SJCRH30 (cell line): ENCODE data around the gene RBMS3. TPM values are rescaled to one million over a fixed set of nuclear protein-coding genes. Genes with fewer than 3 reads are reported as not detected.

Experiments used
- DNase-seq, 2 experiments: peaks; one replicate each; pipeline ENCODE4 v3.0.0-alpha.2; 2015 to 2020
- H3K27ac ChIP-seq: fragments of 250-450 bp; sonication (Bioruptor Pico); 2 replicates; pipeline ENCODE4 v1.5.1; 2020; ENCODE audit warnings: mild to moderate bottlenecking, moderate library complexity
- H3K27me3 ChIP-seq: fragments of 250-450 bp; sonication (Bioruptor Pico); 2 replicates; pipeline ENCODE4 v1.5.1; 2020; ENCODE audit warnings: mild to moderate bottlenecking, moderate library complexity
- H3K36me3 ChIP-seq: fragments of 250-450 bp; sonication (Bioruptor Pico); 2 replicates; pipeline ENCODE4 v1.5.1; 2020; ENCODE audit warnings: mild to moderate bottlenecking, moderate library complexity
- H3K4me1 ChIP-seq: fragments of 250-450 bp; sonication (Bioruptor Pico); 2 replicates; pipeline ENCODE4 v1.5.1; 2020; ENCODE audit warnings: mild to moderate bottlenecking, moderate library complexity
- H3K4me3 ChIP-seq: fragments of 250-450 bp; sonication (Bioruptor Pico); 2 replicates; pipeline ENCODE4 v1.5.1; 2020; ENCODE audit warnings: mild to moderate bottlenecking, moderate library complexity
- H3K9me3 ChIP-seq: fragments of 250-450 bp; sonication (Bioruptor Pico); replicated peaks from 2 replicates; pipeline ENCODE4 v1.5.1; 2020; ENCODE audit warnings: mild to moderate bottlenecking, moderate library complexity
- total RNA-seq: library from RNA; depleted of rRNA; stranded (reverse); fragments of >200 nt; shearing (Covaris generic); gene quantifications from 2 replicates; pipeline ENCODE4 v1.2.3, GENCODE V29; 2014

The RBMS3 gene
- total RNA-seq, 1 experiment from 2014 or later = 9.5 TPM

GRCh38 chr3:29614954-29615353, 334.1 kb downstream of the RBMS3 start:
- Histone ChIP-seq H3K4me1 (no peaks in the 10 kb centered on the region), H3K27ac (no peak overlapping the region), H3K36me3 (no peaks in the 10 kb centered on the region), H3K9me3 (no peaks in the 10 kb centered on the region), H3K27me3 (no peaks in the 10 kb centered on the region), H3K4me3 (no peak overlapping the region)
- DNase-seq = no peak

- Histone ChIP-seq H3K4me3 (no peak overlapping the region), H3K27me3 (no peaks in the 10 kb centered on the region), H3K27ac (no peak overlapping the region), H3K9me3 (no peaks in the 10 kb centered on the region), H3K36me3 (no peaks in the 10 kb centered on the region), H3K4me1 (no peaks in the 10 kb centered on the region)
- no peak for DNase-seq
Observed at GRCh38 chr3:29618395-29619282, 337.8 kb downstream of the RBMS3 start.

GRCh38 chr3:29619676-29620075, 338.8 kb downstream of the RBMS3 start:
- Histone ChIP-seq H3K4me3 (no peak overlapping the region), H3K9me3 (no peaks in the 10 kb centered on the region), H3K4me1 (no peaks in the 10 kb centered on the region), H3K36me3 (no peaks in the 10 kb centered on the region), H3K27ac (no peak overlapping the region), H3K27me3 (no peaks in the 10 kb centered on the region)
- no peak for DNase-seq

- H3K36me3 ChIP-seq = no peaks in the 10 kb centered on the region
- no peaks in the 10 kb centered on the region for H3K27me3 ChIP-seq
- H3K27ac ChIP-seq = no peak overlapping the region
- DNase-seq = no peak
- H3K9me3 ChIP-seq = no peaks in the 10 kb centered on the region
- no peaks in the 10 kb centered on the region for H3K4me1 ChIP-seq
- no peak overlapping the region for H3K4me3 ChIP-seq
Observed at GRCh38 chr3:29627136-29628117, 346.6 kb downstream of the RBMS3 start.

- no peak overlapping the region for H3K27ac ChIP-seq
- no peak overlapping the region for H3K4me3 ChIP-seq
- no peaks in the 10 kb centered on the region for H3K9me3 ChIP-seq
- no peak for DNase-seq
- H3K4me1 ChIP-seq = no peaks in the 10 kb centered on the region
- no peaks in the 10 kb centered on the region for H3K36me3 ChIP-seq
- H3K27me3 ChIP-seq = no peaks in the 10 kb centered on the region
Observed at GRCh38 chr3:29628795-29629194, 347.9 kb downstream of the RBMS3 start.

- no peak overlapping the region for H3K4me3 ChIP-seq
- H3K36me3 ChIP-seq = no peaks in the 10 kb centered on the region
- no peaks in the 10 kb centered on the region for H3K9me3 ChIP-seq
- no peak overlapping the region for H3K27ac ChIP-seq
- no peak for DNase-seq
- H3K4me1 ChIP-seq = no peaks in the 10 kb centered on the region
- H3K27me3 ChIP-seq = no peaks in the 10 kb centered on the region
Observed at GRCh38 chr3:29635888-29636287, 355.0 kb downstream of the RBMS3 start.

GRCh38 chr3:29637068-29637467, 356.2 kb downstream of the RBMS3 start:
- Histone ChIP-seq H3K4me3 (no peak overlapping the region), H3K4me1 (no peaks in the 10 kb centered on the region), H3K9me3 (no peaks in the 10 kb centered on the region), H3K27ac (no peak overlapping the region), H3K36me3 (no peaks in the 10 kb centered on the region), H3K27me3 (no peaks in the 10 kb centered on the region)
- DNase-seq = no peak

GRCh38 chr3:29639578-29640290, 358.9 kb downstream of the RBMS3 start:
- Histone ChIP-seq H3K27me3 (no peaks in the 10 kb centered on the region), H3K27ac (no peak overlapping the region), H3K9me3 (no peaks in the 10 kb centered on the region), H3K4me3 (no peak overlapping the region), H3K36me3 (no peaks in the 10 kb centered on the region), H3K4me1 (no peaks in the 10 kb centered on the region)
- peak in 1 of 2 experiments; percentile 2 for DNase-seq

- no peak overlapping the region for H3K4me3 ChIP-seq
- no peaks in the 10 kb centered on the region for H3K27me3 ChIP-seq
- H3K27ac ChIP-seq = no peak overlapping the region
- H3K36me3 ChIP-seq = no peaks in the 10 kb centered on the region
- DNase-seq = no peak
- H3K4me1 ChIP-seq = no peaks in the 10 kb centered on the region
- H3K9me3 ChIP-seq = no peaks in the 10 kb centered on the region
Observed at GRCh38 chr3:29642393-29643033, 361.6 kb downstream of the RBMS3 start.

GRCh38 chr3:29643034-29643425, 362.2 kb downstream of the RBMS3 start:
- Histone ChIP-seq H3K4me3 (no peak overlapping the region), H3K27me3 (no peaks in the 10 kb centered on the region), H3K9me3 (no peaks in the 10 kb centered on the region), H3K36me3 (no peaks in the 10 kb centered on the region), H3K4me1 (no peaks in the 10 kb centered on the region), H3K27ac (no peak overlapping the region)
- no peak for DNase-seq

GRCh38 chr3:29644261-29644660, 363.4 kb downstream of the RBMS3 start:
- DNase-seq = no peak
- Histone ChIP-seq H3K9me3 (no peaks in the 10 kb centered on the region), H3K4me1 (peaks cover 10% of the 10 kb centered on the region), H3K4me3 (no peak overlapping the region), H3K27ac (no peak overlapping the region), H3K36me3 (no peaks in the 10 kb centered on the region), H3K27me3 (no peaks in the 10 kb centered on the region)

- Histone ChIP-seq H3K4me1 (peaks cover 12% of the 10 kb centered on the region), H3K27ac (no peak overlapping the region), H3K27me3 (no peaks in the 10 kb centered on the region), H3K36me3 (no peaks in the 10 kb centered on the region), H3K4me3 (no peak overlapping the region), H3K9me3 (no peaks in the 10 kb centered on the region)
- no peak for DNase-seq
Observed at GRCh38 chr3:29644956-29645636, 364.2 kb downstream of the RBMS3 start.

GRCh38 chr3:29646043-29646442, 365.2 kb downstream of the RBMS3 start:
- Histone ChIP-seq H3K27ac (no peak overlapping the region), H3K4me1 (peaks cover 12% of the 10 kb centered on the region)

More at GRCh38 chr3:29646043-29646442, 365.2 kb downstream of the RBMS3 start:
- Histone ChIP-seq H3K36me3 (no peaks in the 10 kb centered on the region), H3K27me3 (no peaks in the 10 kb centered on the region), H3K4me3 (no peak overlapping the region), H3K9me3 (no peaks in the 10 kb centered on the region)
- no peak for DNase-seq
